ENCODE data around the gene MGST2.

DNA sequence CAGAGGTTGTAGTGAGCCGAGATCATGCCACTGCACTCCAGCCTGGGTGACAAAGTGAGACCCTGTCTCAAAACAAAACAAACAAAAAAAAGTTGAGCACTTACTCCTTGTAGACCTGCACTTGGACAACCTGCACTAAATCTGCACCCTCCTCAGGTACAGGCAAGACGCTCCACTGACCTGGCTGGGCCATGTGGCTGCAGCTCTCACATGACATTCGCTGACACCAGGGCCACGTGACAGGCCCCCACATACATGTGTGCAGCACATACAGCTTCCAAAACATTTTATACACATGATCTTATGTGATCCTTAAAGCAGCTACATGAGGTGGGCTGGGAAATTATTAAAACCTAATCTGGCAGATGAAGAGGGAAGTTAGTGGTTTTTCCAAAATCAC lies 62.5 kb downstream of the MGST2 start:
- TF ChIP-seq, protein P1, sequence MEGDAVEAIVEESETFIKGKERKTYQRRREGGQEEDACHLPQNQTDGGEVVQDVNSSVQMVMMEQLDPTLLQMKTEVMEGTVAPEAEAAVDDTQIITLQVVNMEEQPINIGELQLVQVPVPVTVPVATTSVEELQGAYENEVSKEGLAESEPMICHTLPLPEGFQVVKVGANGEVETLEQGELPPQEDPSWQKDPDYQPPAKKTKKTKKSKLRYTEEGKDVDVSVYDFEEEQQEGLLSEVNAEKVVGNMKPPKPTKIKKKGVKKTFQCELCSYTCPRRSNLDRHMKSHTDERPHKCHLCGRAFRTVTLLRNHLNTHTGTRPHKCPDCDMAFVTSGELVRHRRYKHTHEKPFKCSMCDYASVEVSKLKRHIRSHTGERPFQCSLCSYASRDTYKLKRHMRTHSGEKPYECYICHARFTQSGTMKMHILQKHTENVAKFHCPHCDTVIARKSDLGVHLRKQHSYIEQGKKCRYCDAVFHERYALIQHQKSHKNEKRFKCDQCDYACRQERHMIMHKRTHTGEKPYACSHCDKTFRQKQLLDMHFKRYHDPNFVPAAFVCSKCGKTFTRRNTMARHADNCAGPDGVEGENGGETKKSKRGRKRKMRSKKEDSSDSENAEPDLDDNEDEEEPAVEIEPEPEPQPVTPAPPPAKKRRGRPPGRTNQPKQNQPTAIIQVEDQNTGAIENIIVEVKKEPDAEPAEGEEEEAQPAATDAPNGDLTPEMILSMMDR (IDR thresholded peaks at IDR 0.05; ENCODE audit: poor library complexity, severe bottlenecking), result no peak
- no peak for TF ChIP-seq SMC3 (conservative IDR thresholded peaks at IDR 0.05; ENCODE audit: poor library complexity)
- TF ChIP-seq EZH2 (IDR thresholded peaks at IDR 0.05; ENCODE audit: borderline replicate concordance, insufficient read depth, low read length, poor library complexity, severe bottlenecking), result no peak
- no peak for TF ChIP-seq TAF1 (IDR thresholded peaks at IDR 0.05; ENCODE audit: low read depth)
- TF ChIP-seq RAD21 (conservative IDR thresholded peaks at IDR 0.05), result no peak
- no peak for TF ChIP-seq EP300 (conservative IDR thresholded peaks at IDR 0.05; ENCODE audit: poor library complexity, severe bottlenecking)
- no peak for TF ChIP-seq REST (IDR thresholded peaks at IDR 0.05; ENCODE audit: borderline replicate concordance)

Measured in neural cell (in vitro differentiated cells).